GM03348 (cell line): ENCODE data around the gene HMX3.
"Not testable (repeated sequence)": the region's sequence is repeated elsewhere in the genome, so short reads cannot be mapped to it uniquely, and the experiment has no call there.

Experiments used
- DNase-seq: peaks from one replicate; pipeline ENCODE4 v3.0.0; 2012; ENCODE audit warnings: low spot score

The HMX3 gene

DNA sequence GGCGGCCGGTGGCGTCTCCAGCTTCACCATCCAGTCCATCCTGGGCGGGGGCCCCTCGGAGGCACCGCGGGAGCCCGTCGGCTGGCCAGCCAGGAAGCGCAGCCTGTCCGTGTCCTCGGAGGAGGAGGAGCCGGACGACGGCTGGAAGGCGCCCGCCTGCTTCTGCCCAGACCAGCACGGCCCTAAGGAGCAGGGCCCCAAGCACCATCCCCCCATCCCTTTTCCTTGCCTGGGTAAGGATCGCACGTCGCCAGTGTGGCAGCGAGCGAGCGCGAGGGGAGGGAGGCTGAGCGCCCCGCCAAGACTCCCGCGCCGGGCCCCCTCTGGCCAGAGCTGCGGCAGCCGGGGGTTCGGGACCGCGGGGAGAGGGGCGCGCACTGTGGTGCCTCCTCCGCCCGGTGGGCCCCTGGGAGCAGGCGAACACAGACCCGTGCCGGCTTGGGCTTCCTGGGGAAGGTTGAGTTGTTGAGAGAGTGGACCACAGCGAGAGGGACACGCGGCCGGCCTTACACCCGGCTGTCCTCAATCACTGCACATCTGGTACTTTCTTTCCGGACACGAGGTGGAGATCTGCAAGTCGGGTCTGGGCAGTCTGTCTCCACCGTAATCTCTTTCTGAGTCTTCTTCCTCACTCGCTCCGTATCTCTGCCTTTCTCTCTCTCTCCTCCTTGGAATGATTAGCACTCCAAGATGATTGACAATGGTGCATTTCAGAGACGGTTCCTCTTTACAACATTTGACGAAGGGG is 12.8 kb downstream of the HMX3 start:
- DNase-seq: no peak

- no peak for DNase-seq
These were observed 13.4 kb downstream of the HMX3 start for GRCh38 chr10:123149162-123149567.

DNA sequence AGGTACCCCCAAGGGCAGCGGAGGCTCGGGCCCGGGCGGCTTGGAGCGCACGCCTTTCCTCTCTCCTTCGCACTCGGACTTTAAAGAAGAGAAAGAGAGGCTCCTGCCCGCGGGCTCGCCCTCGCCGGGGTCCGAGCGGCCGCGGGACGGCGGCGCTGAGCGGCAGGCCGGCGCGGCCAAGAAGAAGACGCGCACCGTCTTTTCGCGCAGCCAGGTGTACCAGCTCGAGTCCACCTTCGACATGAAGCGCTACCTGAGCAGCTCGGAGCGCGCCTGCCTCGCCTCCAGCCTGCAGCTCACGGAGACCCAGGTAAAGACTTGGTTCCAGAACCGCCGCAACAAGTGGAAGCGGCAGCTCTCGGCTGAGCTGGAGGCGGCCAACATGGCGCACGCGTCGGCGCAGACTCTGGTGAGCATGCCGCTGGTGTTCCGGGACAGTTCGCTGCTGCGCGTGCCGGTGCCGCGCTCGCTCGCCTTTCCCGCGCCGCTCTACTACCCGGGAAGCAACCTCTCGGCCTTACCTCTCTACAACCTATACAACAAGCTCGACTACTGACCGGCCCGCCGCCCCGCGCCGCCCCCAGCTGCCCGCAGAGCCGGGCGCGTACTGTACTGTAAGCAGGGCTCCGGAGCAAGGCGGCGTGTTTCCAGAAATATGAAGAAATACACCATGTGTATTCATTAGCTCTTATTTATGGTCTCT is 13.9 kb downstream of the HMX3 start:
- DNase-seq: peak; percentile 54

DNA sequence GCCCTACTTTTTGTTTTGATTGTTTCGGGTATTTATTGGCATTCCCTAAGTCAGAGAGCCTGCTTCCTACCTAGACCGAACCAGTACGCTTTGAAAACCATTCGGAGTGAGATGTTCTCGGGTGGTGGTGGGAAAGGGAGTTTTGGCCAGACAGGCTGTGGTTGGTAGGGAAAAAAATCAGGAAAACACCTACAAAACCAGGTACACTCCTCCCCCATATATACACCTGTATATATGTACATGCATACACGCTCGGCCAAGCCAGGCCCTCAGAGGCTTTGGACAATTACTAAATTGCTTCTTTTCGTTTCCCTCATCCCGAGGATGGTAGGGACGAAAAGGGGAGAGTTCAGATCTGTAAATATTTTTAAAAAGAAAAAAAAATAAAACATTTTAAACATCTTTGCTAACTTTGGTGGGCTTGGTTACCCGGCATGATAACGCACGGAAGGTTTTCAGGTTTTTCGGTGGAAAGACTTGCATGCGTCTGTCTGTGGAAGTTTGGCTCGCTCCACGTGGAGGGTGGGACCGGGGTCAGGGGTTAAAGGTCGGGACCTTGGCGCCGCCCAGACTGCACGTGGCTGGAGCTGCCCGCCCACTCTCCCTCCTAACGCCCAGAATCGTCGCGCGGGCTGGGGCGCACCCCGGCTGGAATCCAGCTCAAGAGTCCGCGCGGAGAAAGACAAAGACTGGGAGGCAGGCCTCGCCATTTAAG is 14.7 kb downstream of the HMX3 start:
- no peak for DNase-seq

GRCh38 chr10:123150986-123151736 is 15.4 kb downstream of the HMX3 start:
- DNase-seq: no peak

- DNase-seq: no peak
These were observed 16.0 kb downstream of the HMX3 start for GRCh38 chr10:123151737-123152135.

GRCh38 chr10:123153486-123154091 is 17.8 kb downstream of the HMX3 start:
- DNase-seq: no peak

DNA sequence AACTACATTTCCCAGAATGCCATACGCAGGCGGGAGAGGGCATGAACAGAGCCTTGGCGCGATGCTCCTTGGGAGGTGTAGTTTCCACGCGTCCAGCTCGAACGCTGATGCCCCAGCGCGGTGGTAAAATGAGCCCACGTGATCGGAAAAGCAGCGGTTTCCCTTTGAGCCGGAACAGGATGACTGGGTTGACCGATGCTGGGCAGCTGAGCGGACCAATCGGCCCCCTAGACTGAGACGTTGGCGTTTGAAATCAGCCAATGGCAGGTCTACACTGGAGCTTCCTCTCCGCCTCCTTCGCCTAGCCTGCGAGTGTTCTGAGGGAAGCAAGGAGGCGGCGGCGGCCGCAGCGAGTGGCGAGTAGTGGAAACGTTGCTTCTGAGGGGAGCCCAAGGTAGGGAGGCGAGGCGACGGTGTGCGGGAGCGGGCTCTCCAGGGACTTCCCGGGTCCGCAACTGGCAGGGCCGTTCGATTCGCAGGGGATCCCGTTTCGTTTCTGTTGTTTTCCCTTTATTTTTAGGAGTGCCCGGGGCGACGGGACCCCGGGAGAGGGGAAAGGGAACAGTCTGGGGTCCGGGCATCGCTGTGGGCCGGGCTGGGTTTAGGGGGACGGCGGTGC is 18.4 kb downstream of the HMX3 start, which contains the start of gene BUB3:
BUB3 (plus strand) TSS at position 311 of the 619 bp plus-strand sequence. CDS start 516 bp downstream, outside the sequence.
- peak; percentile 98 for DNase-seq

GRCh38 chr10:123154711-123155505 is 19.1 kb downstream of the HMX3 start:
- peak; percentile 88 for DNase-seq

GRCh38 chr10:123156078-123156477 is 20.3 kb downstream of the HMX3 start:
- no peak for DNase-seq

DNA sequence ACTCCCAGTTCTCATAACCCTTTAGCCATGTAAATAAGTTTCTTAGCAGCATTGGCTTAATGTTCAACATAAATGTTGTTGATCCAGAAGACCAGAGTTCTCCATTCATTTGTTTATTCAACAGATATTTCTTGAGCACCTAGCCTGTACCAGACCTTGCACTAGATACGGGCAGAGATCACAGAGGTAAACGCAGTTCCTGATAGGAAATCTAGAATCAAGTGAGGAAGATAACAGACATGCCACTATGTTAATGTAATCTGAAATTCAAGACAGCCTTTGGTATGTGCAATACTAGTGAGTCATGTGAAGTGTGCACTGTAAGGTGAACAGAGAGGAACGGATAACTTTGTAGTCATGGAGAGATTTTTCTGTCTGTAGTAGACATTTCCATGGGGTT is 21.4 kb downstream of the HMX3 start:
- peak; percentile 11 for DNase-seq

DNA sequence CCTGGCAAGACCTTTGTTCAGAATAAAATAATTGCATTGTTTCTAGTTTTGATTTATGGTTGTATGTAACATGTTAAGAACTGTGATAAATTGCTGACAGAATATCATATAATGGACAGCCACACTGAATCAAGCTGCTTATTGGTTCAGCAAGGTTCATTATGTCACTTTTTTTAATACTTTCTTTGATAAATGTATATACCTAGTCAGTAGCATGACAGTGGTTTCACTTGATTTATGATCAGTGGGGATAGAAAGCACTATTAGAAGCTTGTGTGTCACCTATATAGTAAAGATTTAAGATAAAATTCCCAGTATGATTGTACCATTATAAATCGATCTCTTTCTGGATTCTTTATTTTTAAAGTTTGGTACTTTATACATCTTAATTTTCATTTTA is 22.9 kb downstream of the HMX3 start:
- DNase-seq: no peak

DNA sequence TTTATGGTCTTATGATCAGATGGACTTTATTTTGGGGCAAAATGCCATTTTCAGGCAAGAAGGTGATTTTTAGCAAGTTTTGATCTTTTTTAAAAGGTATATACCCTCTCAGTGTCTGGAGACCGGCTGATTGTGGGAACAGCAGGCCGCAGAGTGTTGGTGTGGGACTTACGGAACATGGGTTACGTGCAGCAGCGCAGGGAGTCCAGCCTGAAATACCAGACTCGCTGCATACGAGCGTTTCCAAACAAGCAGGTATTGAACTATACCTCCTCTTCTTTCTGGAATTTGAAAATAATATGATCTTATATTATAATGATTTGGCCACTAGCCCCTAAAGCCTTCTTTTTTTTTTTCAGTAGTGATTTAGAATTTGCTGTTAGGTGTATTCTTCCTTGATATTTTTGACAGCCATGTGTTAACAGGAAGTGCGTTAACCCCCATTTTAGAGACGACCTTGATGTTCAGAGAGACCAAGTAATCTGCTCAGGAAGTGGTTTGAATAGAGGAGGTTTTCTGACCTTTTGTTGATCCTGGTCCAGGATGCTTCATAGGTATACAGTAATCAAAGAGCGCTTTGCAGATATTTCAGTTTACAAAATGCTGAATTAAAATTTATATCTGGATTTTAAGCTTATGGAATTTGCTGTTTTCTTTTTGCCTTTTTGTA is 24.7 kb downstream of the HMX3 start:
- no peak for DNase-seq

GRCh38 chr10:123164319-123164718 is 28.5 kb downstream of the HMX3 start:
- no peak for DNase-seq

DNA sequence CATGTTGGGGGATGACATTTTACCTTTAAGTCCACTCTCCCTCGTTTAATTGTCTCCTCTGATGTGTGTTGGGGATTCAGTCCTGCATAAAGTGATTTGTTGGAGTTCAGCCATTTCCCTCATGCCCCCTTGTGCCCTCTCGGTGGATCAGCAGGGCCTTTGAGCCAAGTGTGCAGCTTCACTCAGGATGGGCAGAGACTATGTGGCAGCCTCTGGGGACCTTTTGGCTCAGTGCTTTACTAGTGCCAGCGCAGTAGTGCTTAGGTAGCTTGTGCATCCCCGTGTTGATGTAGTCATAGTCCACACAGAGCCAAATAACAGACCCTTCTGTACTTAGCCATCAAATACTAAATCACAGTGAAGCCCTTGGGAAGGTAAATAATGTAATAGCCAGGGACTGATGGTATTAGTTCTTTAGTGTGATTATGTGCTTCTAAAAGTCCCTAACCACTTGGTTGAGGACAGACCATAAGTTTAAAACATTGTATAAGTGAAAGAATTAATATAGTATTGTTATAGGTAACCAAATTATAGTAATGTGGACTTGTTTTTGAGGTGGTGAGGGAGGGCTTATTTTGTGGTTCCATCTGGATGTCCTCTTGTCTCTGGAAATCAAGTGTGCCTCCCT is 29.8 kb downstream of the HMX3 start:
- DNase-seq: no peak

- DNase-seq: no peak
These were observed 30.8 kb downstream of the HMX3 start for GRCh38 chr10:123166618-123167017.

- DNase-seq: no peak
These were observed 35.2 kb downstream of the HMX3 start for GRCh38 chr10:123170961-123171360.

DNA sequence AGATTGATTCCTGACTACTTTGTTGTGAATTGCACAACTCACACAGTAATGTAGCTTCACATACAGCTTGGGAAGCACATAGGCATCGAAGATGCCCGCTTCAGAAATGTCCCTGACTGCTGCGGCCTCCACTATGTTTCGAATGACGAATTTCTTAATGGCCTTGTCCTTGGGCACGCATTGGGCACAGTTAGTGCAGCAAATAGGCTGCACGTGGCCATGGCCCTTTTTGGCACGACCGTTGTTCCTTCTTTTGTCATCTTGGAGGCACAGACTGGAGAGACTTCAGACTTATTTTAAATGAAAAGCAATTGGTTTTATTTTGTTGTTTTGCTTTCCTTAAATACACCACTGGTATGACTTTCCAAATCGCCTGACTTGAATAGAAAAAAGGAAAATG is 35.8 kb downstream of the HMX3 start:
- DNase-seq: not testable (repeated sequence)
